Activated CD4-positive, CD25-positive, alpha-beta regulatory T cell treated with anti-CD3 and anti-CD28 coated beads, Interleukin-2, amount 50 U/mL, for 16 hours (primary cell): ENCODE measurements around the gene TBXAS1.

Experiments
- DNase-seq: peaks from one replicate; pipeline ENCODE4 v3.0.0-alpha.2; 2020; ENCODE audit warnings: low read depth, low spot score

The TBXAS1 gene

GRCh38 chr7:140069298-140069949 is 240.4 kb downstream of the TBXAS1 start:
- DNase-seq, result no peak
